K562 (cell line): ENCODE measurements around the gene COL5A1. TPM values are rescaled to one million over a fixed set of nuclear protein-coding genes. Genes with fewer than 3 reads are reported as not detected.

ENCODE experiments used
- ATAC-seq: fragments of 200-7000 bp; cut with Tn5 transposase; 3 replicates; pipeline ENCODE4 v1.9.1; 2020; ENCODE audit warnings: moderate library complexity
- BruUV-seq: library from RNA; stranded (reverse); fragments of 400-500 nt; replicated peaks from 2 replicates; lab custom pipeline; 2021; lab: Mats Ljungman, UMichigan
- CTCF ChIA-PET: fragments of 300-600 bp; formaldehyde crosslinking; extraction: SDS; loops from one replicate; lab custom pipeline; 2021; ENCODE audit warnings: low intra/inter-chr PET ratio; lab: Yijun Ruan, JAX
- POLR2A ChIA-PET: fragments of 300-600, 350-650 bp; sonication (Branson Sonifier 250); formaldehyde crosslinking; extraction: SDS; loops from one replicate; lab custom pipeline; 2021; ENCODE audit warnings: antibody characterized with exemption, inconsistent platforms; lab: Yijun Ruan, JAX
- DNase-seq, 4 experiments: peaks; one replicate each; pipeline versions ENCODE4 v3.0.0 to v3.0.0-alpha.2; 2011 to 2018; ENCODE audit warnings: low spot score in 3 of 4, mixed read lengths in 3 of 4; ENCODE audit errors: extremely low read depth in 1 of 4
- FAIRE-seq: peaks from 2 replicates; lab custom pipeline; 2011; peaks lifted over from hg19 to GRCh38; lab: Jason Lieb, UNC
- H2AFZ ChIP-seq: 2 replicates; pipeline ENCODE4 v1.6.0; 2011; ENCODE audit warnings: low read depth, low read length, control low read depth, inconsistent platforms
- H3K27ac ChIP-seq: fragments of 200-600 bp; 3 replicates; pipeline ENCODE4 v1.8.0; 2011; ENCODE audit warnings: low read depth, mild to moderate bottlenecking, control low read depth, inconsistent platforms, low read length, moderate library complexity, mixed read lengths; ENCODE audit errors: extremely low read depth
- H3K27me3 ChIP-seq, 2 experiments: fragments of 300-600 bp in 1 of 2; 2 replicates in 1 of 2; 3 replicates in 1 of 2; pipeline versions ENCODE4 v1.6.0 to v1.8.0; 2011; ENCODE audit warnings: inconsistent platforms in 2 of 2, low read length in 2 of 2, mild to moderate bottlenecking in 1 of 2, mixed read lengths in 1 of 2, moderate library complexity in 1 of 2; ENCODE audit not compliant: control insufficient read depth in 2 of 2, insufficient read depth in 2 of 2
- H3K36me3 ChIP-seq: fragments of 300-600 bp; 3 replicates; pipeline ENCODE4 v1.8.0; 2011; ENCODE audit warnings: mild to moderate bottlenecking, low read length, inconsistent platforms; ENCODE audit not compliant: control insufficient read depth, insufficient read depth
- H3K4me1 ChIP-seq, 2 experiments: fragments of 200-600 bp in 1 of 2; replicated peaks in 1 of 2; 2 replicates in 1 of 2; 3 replicates in 1 of 2; pipeline versions ENCODE4 v1.5.1 to v1.8.0; 2011; ENCODE audit warnings: inconsistent platforms in 2 of 2, low read length in 2 of 2, mild to moderate bottlenecking in 1 of 2, mixed read lengths in 1 of 2, moderate library complexity in 1 of 2; ENCODE audit not compliant: control insufficient read depth in 2 of 2, insufficient read depth in 2 of 2
- H3K4me2 ChIP-seq: 2 replicates; pipeline ENCODE4 v1.6.1; 2011; ENCODE audit warnings: low read length, control low read depth, inconsistent platforms, mixed read lengths; ENCODE audit not compliant: insufficient read depth
- H3K4me3 ChIP-seq: fragments of 200-600 bp; sonication (generic), shearing (Covaris generic); 2 replicates; pipeline ENCODE4 v1.5.1; 2016; ENCODE audit warnings: control low read depth, inconsistent platforms
- H3K79me2 ChIP-seq: fragments of 200-600 bp; 3 replicates; pipeline ENCODE4 v1.8.0; 2011; ENCODE audit warnings: low read length, inconsistent platforms; ENCODE audit not compliant: control insufficient read depth, insufficient read depth
- H3K9ac ChIP-seq, 2 experiments: 2 replicates each; pipeline versions ENCODE4 v1.6.0 to v1.6.1; 2011; ENCODE audit warnings: low read depth in 2 of 2, low read length in 2 of 2, control low read depth in 1 of 2, inconsistent platforms in 1 of 2, mild to moderate bottlenecking in 1 of 2, mixed read lengths in 1 of 2; ENCODE audit not compliant: insufficient read depth in 1 of 2
- H3K9me1 ChIP-seq: one replicate; pipeline ENCODE4 v1.6.0; 2011; ENCODE audit warnings: inconsistent platforms, mild to moderate bottlenecking, low read length, moderate library complexity; ENCODE audit not compliant: control insufficient read depth, insufficient read depth
- H3K9me3 ChIP-seq: replicated peaks from 2 replicates; pipeline ENCODE4 v1.5.1; 2011; ENCODE audit warnings: low read depth, low read length, inconsistent platforms; ENCODE audit not compliant: control insufficient read depth, insufficient read depth
- H4K20me1 ChIP-seq: replicated peaks from 2 replicates; pipeline ENCODE4 v1.6.1; 2011; ENCODE audit warnings: low read length, inconsistent platforms, mixed read lengths; ENCODE audit not compliant: control insufficient read depth, insufficient read depth
- CTCF ChIP-seq, 3 experiments: IDR thresholded peaks in 2 of 3; conservative IDR thresholded peaks in 1 of 3; 2 replicates each; pipeline ENCODE4 v1.5.1; 2011 to 2012; ENCODE audit warnings: low read length in 3 of 3, mild to moderate bottlenecking in 3 of 3, control low read depth in 2 of 3, improper control_type of control experiment in 1 of 3, inconsistent platforms in 1 of 3, low read depth in 1 of 3, mixed read lengths in 1 of 3, moderate library complexity in 1 of 3; ENCODE audit not compliant: insufficient read depth in 2 of 3
- GMEB1 ChIP-seq: fragments of 250-450 bp; sonication (Bioruptor Pico); IDR thresholded peaks from 2 replicates; pipeline ENCODE4 v1.4.0; 2020; ENCODE audit warnings: mild to moderate bottlenecking
- NFE2 ChIP-seq: IDR thresholded peaks from 2 replicates; pipeline ENCODE4 v1.6.1; 2014; ENCODE audit warnings: antibody characterized with exemption, low read depth
- NUFIP1 ChIP-seq: fragments of 450-650 bp; IDR thresholded peaks from 2 replicates; pipeline ENCODE4 v1.6.1; 2018; ENCODE audit not compliant: partially characterized antibody
- POLR2A ChIP-seq: fragments of 450-650 bp; conservative IDR thresholded peaks from 2 replicates; pipeline ENCODE4 v1.6.1; 2016
- RBM39 ChIP-seq: fragments of 200-400 bp; formaldehyde crosslinking; optimal IDR thresholded peaks from 2 replicates; pipeline ENCODE3; 2018; ENCODE audit warnings: low read depth, low read length
- RFX7 ChIP-seq: fragments of 250-450 bp; sonication (Bioruptor Pico); IDR thresholded peaks from 2 replicates; pipeline ENCODE4 v1.5.1; 2021; ENCODE audit warnings: mild to moderate bottlenecking
- SP1 ChIP-seq: sonication (generic); formaldehyde crosslinking; IDR thresholded peaks from 2 replicates; pipeline ENCODE4 v1.8.1; 2022; ENCODE audit warnings: mild to moderate bottlenecking, missing genetic modification reagents
- SP2 ChIP-seq: IDR thresholded peaks from 2 replicates; pipeline ENCODE4 v1.6.1; 2011; ENCODE audit warnings: mild to moderate bottlenecking, low read depth, low read length, moderate library complexity; ENCODE audit not compliant: poor library complexity, severe bottlenecking; ENCODE audit errors: extremely low read depth
- ZBED1 ChIP-seq: IDR thresholded peaks from 2 replicates; pipeline ENCODE4 v1.6.1; 2014
- ZNF140 ChIP-seq: fragments of 250-450 bp; sonication (Bioruptor Pico); IDR thresholded peaks from 2 replicates; pipeline ENCODE4 v1.8.0; 2021; ENCODE audit warnings: moderate library complexity, mild to moderate bottlenecking, inconsistent platforms
- WGBS: fragments of 100-300 bp; shearing (Covaris generic); methylation state at CpG from one replicate; pipeline ENCODE4 v1.1.6; 2016; ENCODE audit warnings: low coverage, mixed read lengths; ENCODE audit not compliant: insufficient coverage; ENCODE audit errors: missing lambda C conversion rate; 5-methylcytosine and 5-hydroxymethylcytosine counted together
- in situ Hi-C: fragments of 300-500 bp; cut with MboI; formaldehyde crosslinking; loops from 4 replicates; pipeline ENCODE4 v1.15.0; 2018; ENCODE audit warnings: inconsistent platforms, mixed read lengths
- intact Hi-C: fragments of 100-400 bp; cut with micrococcal nuclease; formaldehyde crosslinking; loops from 2 replicates; pipeline ENCODE4 v1.14.2; 2022
- polyA plus RNA-seq, 8 experiments: library from polyadenylated mRNA; depleted of rRNA in 4 of 8; stranded (reverse) in 5 of 8; unstranded in 3 of 8; fragments of >200 nt; fragmentation: Nextera tagmentation in 2 of 8; fragmentation: Illumina TruSeq in 1 of 8; extraction: Ambion mirVana in 2 of 8; extraction: Trizol in 1 of 8; gene quantifications; 2 replicates each; pipeline versions ENCODE4 v1.2.1 to v1.2.3, GENCODE V29; 2011 to 2014; ENCODE audit warnings: inconsistent platforms in 1 of 8, missing spikeins in 1 of 8
- total RNA-seq, 7 experiments: library from RNA; depleted of rRNA in 6 of 7; stranded (reverse); fragments of >200 nt in 6 of 7; fragmentation: Illumina TruSeq in 2 of 7; extraction: Trizol in 2 of 7; gene quantifications; 2 replicates each; pipeline versions ENCODE4 v1.2.1 to v1.2.3, GENCODE V29; 2011 to 2021; ENCODE audit warnings: low replicate concordance in 1 of 7
- TF ChIP-seq, protein P1 (sequence below): fragments of 250-450 bp; sonication (Bioruptor Pico); IDR thresholded peaks from 2 replicates; pipeline ENCODE4 v1.8.0; 2021; ENCODE audit warnings: mild to moderate bottlenecking, moderate library complexity

The COL5A1 gene
- total and polyA plus RNA-seq, 9 of the 15 experiments (the other 6 are each of a cell fraction or from before 2014, with no cell fraction given): under 0.01 to 0.13 (median 0.04) TPM; not detected in 6

GRCh38 chr9:134709512-134710270, 68.1 kb downstream of the COL5A1 start:
- Histone ChIP-seq H2AFZ (no peak overlapping the region), H3K27me3 (peaks cover 0 to 13% of the 10 kb centered on the region in 2 experiments; a peak in 2 of 5 replicates), H3K27ac (no peak overlapping the region), H3K9ac (no peak overlapping the region), H3K79me2 (no peaks in the 10 kb centered on the region), H4K20me1 (no peaks in the 10 kb centered on the region), H3K4me2 (no peak overlapping the region), H3K9me1 (no peaks in the 10 kb centered on the region), H3K4me1 (no peaks in the 10 kb centered on the region; a peak in 1 of 5 replicates), H3K36me3 (no peaks in the 10 kb centered on the region), H3K9me3 (no peaks in the 10 kb centered on the region), H3K4me3 (no peak overlapping the region)
- in situ Hi-C loops (no loop called here), intact Hi-C loops (no loop called here)
- WGBS: 6% methylated on average over 27 of the region's 29 CpGs
- ATAC-seq (no peak), DNase-seq (no peak), FAIRE-seq (no peak)
- TF ChIP-seq POLR2A (no peak), CTCF (IDR thresholded peaks at IDR 0.05 in 2 of 3, conservative IDR thresholded peaks at IDR 0.05 in 1 of 3; ENCODE audit: insufficient read depth in 2 of 3, low read depth in 1 of 3, low read length in 3 of 3) (no peak), SP1 (CRISPR knock-in tag) (no peak)
- no TSS peak for BruUV-seq
- CTCF ChIA-PET: no interaction called here
- POLR2A ChIA-PET: no interaction called here

DNA sequence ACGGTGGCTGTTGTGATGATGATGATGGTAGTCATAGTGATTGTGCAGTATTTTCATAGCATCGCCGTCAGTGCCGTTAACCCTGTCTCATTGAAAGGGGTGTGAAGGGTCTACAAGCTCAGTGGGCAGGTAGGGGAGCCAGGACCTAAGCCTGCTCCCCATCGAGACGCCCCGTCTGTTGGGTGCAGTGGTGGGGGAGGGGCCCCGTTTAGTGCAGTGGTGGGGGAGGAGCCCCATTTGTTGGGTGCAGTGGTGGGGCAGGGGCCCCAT, 68.6 kb downstream of the COL5A1 start:
- BruUV-seq: no TSS peak
- CTCF ChIA-PET: no interaction called here
- no peak for TF ChIP-seq NFE2
- TF ChIP-seq, protein P1, sequence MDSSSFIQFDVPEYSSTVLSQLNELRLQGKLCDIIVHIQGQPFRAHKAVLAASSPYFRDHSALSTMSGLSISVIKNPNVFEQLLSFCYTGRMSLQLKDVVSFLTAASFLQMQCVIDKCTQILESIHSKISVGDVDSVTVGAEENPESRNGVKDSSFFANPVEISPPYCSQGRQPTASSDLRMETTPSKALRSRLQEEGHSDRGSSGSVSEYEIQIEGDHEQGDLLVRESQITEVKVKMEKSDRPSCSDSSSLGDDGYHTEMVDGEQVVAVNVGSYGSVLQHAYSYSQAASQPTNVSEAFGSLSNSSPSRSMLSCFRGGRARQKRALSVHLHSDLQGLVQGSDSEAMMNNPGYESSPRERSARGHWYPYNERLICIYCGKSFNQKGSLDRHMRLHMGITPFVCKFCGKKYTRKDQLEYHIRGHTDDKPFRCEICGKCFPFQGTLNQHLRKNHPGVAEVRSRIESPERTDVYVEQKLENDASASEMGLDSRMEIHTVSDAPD (CRISPR knock-in tag): no peak
- TF ChIP-seq ZBED1: no peak
- no peak for TF ChIP-seq SP2
- TF ChIP-seq RBM39: no peak
- TF ChIP-seq NUFIP1: no peak
- TF ChIP-seq GMEB1 (CRISPR knock-in tag): no peak
- TF ChIP-seq ZNF140: no peak
- no peak for TF ChIP-seq RFX7 (CRISPR knock-in tag)

More for the DNA sequence above, 68.6 kb downstream of the COL5A1 start:
- no peak for ATAC-seq
- intact Hi-C loops: no loop called here
- Histone ChIP-seq H4K20me1 (no peaks in the 10 kb centered on the region), H3K27ac (no peak overlapping the region), H3K79me2 (no peaks in the 10 kb centered on the region), H3K9me1 (no peaks in the 10 kb centered on the region), H3K4me3 (no peak overlapping the region), H3K36me3 (no peaks in the 10 kb centered on the region), H3K4me2 (no peak overlapping the region), H3K9ac (no peak overlapping the region), H3K9me3 (no peaks in the 10 kb centered on the region), H3K4me1 (no peaks in the 10 kb centered on the region; a peak in 1 of 5 replicates), H2AFZ (no peak overlapping the region), H3K27me3 (peaks cover 0 to 10% of the 10 kb centered on the region in 2 experiments; a peak in 2 of 5 replicates)
- WGBS: 0% methylated on average over 8 of the region's 8 CpGs
- POLR2A ChIA-PET: no interaction called here
- no peak for FAIRE-seq
- in situ Hi-C loops: no loop called here
- DNase-seq: no peak
